Measurements from ENCODE around the gene UFM1. TPM values are rescaled to one million over a fixed set of nuclear protein-coding genes. Genes with fewer than 3 reads are reported as not detected.
"Not testable (repeated sequence)": the region's sequence is repeated elsewhere in the genome, so short reads cannot be mapped to it uniquely, and the experiment has no call there.

Gene UFM1
- total RNA-seq = 10 to 100 TPM; 20.7 to 24.0 TPM

DNA sequence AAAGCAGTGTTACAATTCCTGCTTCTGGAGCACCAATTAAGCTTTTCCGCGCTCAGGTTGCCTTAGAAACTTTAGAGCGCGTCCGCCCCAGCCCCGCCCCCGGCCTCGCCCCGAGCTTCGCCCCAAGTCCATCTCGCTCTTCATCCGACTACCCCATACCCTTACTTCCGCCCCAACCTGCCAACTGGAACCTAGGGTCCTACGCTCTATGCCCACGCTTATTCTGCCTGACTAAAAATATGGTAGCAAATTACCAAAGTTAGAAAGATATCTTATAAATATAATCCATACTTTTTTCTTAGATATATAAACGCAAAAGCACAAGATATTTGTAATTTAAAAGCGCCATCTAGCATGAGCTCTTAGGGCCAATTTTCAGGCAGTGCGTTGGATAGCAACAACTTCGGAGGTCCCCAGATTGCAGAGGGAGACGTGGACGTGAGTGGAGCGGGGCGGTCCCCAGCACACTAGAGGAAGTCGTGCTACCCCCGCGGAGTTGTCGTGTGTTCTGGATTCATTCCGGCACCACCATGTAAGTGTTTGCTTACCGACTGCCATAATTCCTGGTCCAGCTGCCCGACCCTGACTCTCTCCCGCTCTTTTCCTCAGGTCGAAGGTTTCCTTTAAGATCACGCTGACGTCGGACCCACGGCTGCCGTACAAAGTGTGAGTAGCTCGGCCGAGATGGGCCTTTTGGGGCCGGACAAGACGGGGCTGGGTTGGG is at the start of gene UFM1:
Gene UFM1, plus strand, starts transcription at position 462 of the 724 bp plus-strand sequence. Its CDS starts 69 bp downstream, at position 531.
- TF ChIP-seq, protein P1, sequence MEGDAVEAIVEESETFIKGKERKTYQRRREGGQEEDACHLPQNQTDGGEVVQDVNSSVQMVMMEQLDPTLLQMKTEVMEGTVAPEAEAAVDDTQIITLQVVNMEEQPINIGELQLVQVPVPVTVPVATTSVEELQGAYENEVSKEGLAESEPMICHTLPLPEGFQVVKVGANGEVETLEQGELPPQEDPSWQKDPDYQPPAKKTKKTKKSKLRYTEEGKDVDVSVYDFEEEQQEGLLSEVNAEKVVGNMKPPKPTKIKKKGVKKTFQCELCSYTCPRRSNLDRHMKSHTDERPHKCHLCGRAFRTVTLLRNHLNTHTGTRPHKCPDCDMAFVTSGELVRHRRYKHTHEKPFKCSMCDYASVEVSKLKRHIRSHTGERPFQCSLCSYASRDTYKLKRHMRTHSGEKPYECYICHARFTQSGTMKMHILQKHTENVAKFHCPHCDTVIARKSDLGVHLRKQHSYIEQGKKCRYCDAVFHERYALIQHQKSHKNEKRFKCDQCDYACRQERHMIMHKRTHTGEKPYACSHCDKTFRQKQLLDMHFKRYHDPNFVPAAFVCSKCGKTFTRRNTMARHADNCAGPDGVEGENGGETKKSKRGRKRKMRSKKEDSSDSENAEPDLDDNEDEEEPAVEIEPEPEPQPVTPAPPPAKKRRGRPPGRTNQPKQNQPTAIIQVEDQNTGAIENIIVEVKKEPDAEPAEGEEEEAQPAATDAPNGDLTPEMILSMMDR (IDR thresholded peaks at IDR 0.05) = no peak
- Histone ChIP-seq H3K4me1 (peaks cover 0 to 17% of the 10 kb centered on the region in 2 donors), H3K27ac (peak within 1 kb of the TSS; percentile 92 to 94), H3K4me3 (peak within 1 kb of the TSS; percentile 81 to 87), H3K27me3 (no peaks in the 10 kb centered on the region), H3K36me3 (no peaks in the 10 kb centered on the region), H3K9me3 (no peaks in the 10 kb centered on the region)
- DNase-seq (ENCODE audit: low spot score) = peak; percentile 90

DNA sequence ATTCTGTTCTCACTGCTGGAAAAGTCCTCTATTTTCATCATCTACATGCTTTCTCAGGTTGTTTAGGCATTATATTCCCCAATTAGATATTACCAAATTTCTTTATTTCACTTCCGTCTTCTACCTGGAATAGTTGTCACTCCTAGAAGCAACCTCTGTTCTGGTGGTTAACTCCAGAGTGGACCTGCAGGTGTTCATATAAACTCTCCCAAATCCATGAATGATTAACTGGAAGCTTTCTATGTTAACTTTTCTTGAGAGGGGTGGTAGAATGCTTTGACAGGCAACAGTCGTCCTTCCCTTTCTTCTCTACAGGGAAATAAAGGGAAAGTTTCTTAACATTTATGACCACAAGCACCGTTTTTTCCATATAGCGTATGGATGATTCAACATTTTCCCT is 48.4 kb upstream of the UFM1 start:
- Histone ChIP-seq H3K4me3 (no peak overlapping the region), H3K9me3 (no peaks in the 10 kb centered on the region), H3K36me3 (no peaks in the 10 kb centered on the region), H3K27me3 (no peaks in the 10 kb centered on the region), H3K27ac (no peak overlapping the region), H3K4me1 (no peaks in the 10 kb centered on the region)
- TF ChIP-seq, protein P1 (IDR thresholded peaks at IDR 0.05) = no peak
- DNase-seq (ENCODE audit: low spot score) = no peak

DNA sequence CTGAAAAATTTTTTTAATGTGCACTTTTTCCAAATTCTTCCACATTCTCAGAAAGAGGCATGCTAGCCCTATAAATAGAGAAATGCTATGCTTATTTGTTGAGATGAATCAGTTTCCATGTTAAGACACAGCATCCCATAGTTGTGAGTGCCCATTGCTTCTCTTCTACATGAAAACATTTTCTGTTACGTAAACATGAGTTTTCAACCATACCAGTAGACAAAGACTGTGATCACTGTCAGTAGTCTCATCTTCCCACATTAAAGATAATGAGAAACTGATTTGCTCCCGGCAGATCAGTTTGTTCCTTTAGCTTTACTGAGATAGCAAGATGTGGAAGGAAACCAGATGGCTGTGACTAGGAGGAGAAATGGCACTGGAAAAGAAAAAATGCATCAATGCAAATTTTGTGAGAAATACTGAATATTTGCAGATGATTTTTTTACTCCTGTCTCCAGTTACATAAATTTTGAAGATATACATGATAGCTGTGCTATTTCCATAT is 45.8 kb upstream of the UFM1 start:
- H3K27ac ChIP-seq = no peak overlapping the region
- no peak for DNase-seq (ENCODE audit: low spot score)
- no peaks in the 10 kb centered on the region for H3K9me3 ChIP-seq
- TF ChIP-seq, protein P1 (IDR thresholded peaks at IDR 0.05) = no peak
- H3K36me3 ChIP-seq = no peaks in the 10 kb centered on the region
- no peaks in the 10 kb centered on the region for H3K27me3 ChIP-seq
- H3K4me3 ChIP-seq = no peak overlapping the region
- no peaks in the 10 kb centered on the region for H3K4me1 ChIP-seq

DNA sequence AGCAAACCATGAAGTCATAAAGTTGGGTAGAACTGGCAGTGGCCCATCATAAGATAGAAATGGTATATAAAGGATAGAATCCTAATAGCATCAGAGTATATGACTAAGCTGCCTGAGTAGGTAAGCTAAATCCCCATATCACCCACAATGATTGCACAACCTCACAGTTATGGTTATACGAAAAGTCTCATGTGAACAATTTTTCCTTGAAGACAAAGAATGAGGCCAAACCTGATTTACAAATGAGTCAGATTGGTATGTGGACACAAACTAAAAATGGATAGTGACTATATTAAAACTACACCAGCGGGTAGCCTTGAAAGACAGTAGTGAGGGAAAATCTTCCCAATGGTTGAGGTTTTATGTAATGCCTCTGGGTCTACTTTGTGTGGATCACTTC is 40.9 kb upstream of the UFM1 start:
- Histone ChIP-seq H3K27ac (no peak overlapping the region), H3K4me3 (no peak overlapping the region), H3K4me1 (no peaks in the 10 kb centered on the region), H3K9me3 (no peaks in the 10 kb centered on the region), H3K36me3 (no peaks in the 10 kb centered on the region), H3K27me3 (no peaks in the 10 kb centered on the region)
- DNase-seq (ENCODE audit: low spot score) = no peak
- TF ChIP-seq, protein P1 (IDR thresholded peaks at IDR 0.05) = no peak

DNA sequence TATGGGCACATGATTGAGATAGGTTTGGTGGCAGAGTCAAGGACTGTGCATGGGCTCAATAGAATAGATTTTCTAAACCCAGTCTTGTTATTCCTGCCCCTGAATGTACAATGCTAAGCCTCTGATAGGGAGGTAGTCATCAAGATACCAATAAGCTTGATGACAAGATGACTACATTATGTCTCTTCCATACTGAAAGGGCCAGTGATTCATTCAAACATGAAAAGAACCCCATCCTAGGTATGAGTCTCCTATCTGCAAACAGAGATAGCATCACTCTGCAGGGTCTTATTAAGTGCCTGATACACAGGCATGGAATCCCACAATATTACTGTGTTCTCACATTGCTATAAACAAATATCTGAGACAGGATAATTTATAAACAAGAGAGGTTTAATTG is 40.3 kb upstream of the UFM1 start:
- H3K27me3 ChIP-seq = no peaks in the 10 kb centered on the region

DNA sequence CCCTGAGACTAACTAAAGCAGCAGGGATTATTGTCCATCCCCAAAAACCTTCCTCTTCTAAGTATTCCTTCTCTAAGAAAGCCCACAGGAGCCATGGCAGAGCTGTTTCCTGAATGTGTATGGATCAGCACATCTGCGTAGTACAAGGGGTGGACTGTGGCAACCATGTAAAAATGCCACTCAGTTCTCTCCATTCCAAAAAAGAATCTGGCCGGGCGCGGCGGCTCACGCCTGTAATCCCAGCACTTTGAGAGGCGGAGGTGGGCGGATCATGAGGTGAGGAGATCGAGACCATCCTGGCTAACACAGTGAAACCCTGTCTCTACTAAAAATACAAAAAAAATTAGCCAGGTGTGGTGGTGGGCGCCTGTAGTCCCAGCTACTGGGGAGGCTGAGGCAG is 38.5 kb upstream of the UFM1 start:
- not testable (repeated sequence) for H3K4me1 ChIP-seq; H3K36me3 ChIP-seq; H3K9me3 ChIP-seq; H3K27me3 ChIP-seq; DNase-seq (ENCODE audit: low spot score); H3K27ac ChIP-seq; H3K4me3 ChIP-seq

More for the DNA sequence above, 40.3 kb upstream of the UFM1 start:
- Histone ChIP-seq H3K36me3 (no peaks in the 10 kb centered on the region), H3K4me3 (no peak overlapping the region), H3K27ac (no peak overlapping the region), H3K9me3 (no peaks in the 10 kb centered on the region), H3K4me1 (no peaks in the 10 kb centered on the region)
- TF ChIP-seq, protein P1 (IDR thresholded peaks at IDR 0.05) = no peak
- no peak for DNase-seq (ENCODE audit: low spot score)
